Heart right ventricle (tissue), 16 donors: Measurements from ENCODE around the gene CEBPZ. TPM values are rescaled to one million over a fixed set of nuclear protein-coding genes. Genes with fewer than 3 reads are reported as not detected.
A peak's percentile ranks its signal among the peaks of the same experiment; 100 is the strongest.

ENCODE experiments used
- ATAC-seq, 8 donors: fragments of 200-7000 bp; cut with Tn5 transposase; one replicate each; pipeline ENCODE4 v1.9.1; 2020; ENCODE audit warnings: mild to moderate bottlenecking in 8 of 8, moderate library complexity in 8 of 8, moderate number of reproducible peaks in 1 of 8
- DNase-seq, 2 donors: peaks; one replicate each; pipeline ENCODE4 v3.0.0-alpha.2; 2020
- H3K27ac ChIP-seq, 10 donors: fragments of 200-600 bp; sonication (generic) in 2 of 10; one replicate each; pipeline versions ENCODE4 v1.5.0 to v1.8.0; 2020 to 2022; ENCODE audit warnings: mild to moderate bottlenecking in 3 of 10
- H3K27me3 ChIP-seq, 7 donors: fragments of 200-600 bp; one replicate each; pipeline ENCODE4 v1.8.0; 2021 to 2022; ENCODE audit warnings: mild to moderate bottlenecking in 2 of 7
- H3K36me3 ChIP-seq, 9 donors: fragments of 200-600 bp; sonication (generic) in 1 of 9; one replicate each; pipeline versions ENCODE4 v1.5.0 to v1.8.0; 2020 to 2022; ENCODE audit warnings: mild to moderate bottlenecking in 2 of 9
- H3K4me1 ChIP-seq, 9 donors: fragments of 200-600 bp; sonication (generic) in 1 of 9; one replicate each; pipeline versions ENCODE4 v1.5.0 to v1.8.0; 2020 to 2022; ENCODE audit warnings: mild to moderate bottlenecking in 4 of 9
- H3K4me3 ChIP-seq, 10 donors: fragments of 200-600 bp; sonication (generic) in 2 of 10; one replicate each; pipeline versions ENCODE4 v1.5.0 to v1.8.0; 2020 to 2022; ENCODE audit warnings: mild to moderate bottlenecking in 7 of 10, moderate library complexity in 2 of 10
- H3K9me3 ChIP-seq, 11 donors: fragments of 200-600 bp in 10 of 11; sonication (generic) in 2 of 11; one replicate each; pipeline versions ENCODE4 v1.5.0 to v1.8.0; 2013 to 2022; ENCODE audit warnings: mild to moderate bottlenecking in 2 of 11, control low read depth in 1 of 11, moderate library complexity in 1 of 11
- WGBS, 2 donors: extraction: QIAGEN DNeasy Blood & Tissue Kit; methylation state at CpG; one replicate each; pipeline ENCODE4 v1.1.7; 2013; ENCODE audit warnings: inconsistent platforms in 1 of 2; 5-methylcytosine and 5-hydroxymethylcytosine counted together
- intact Hi-C, 10 donors: fragments of 100-400 bp; cut with DNase I; formaldehyde crosslinking; loops; one replicate each; pipeline versions ENCODE4 v1.11.1 to v1.14.2; 2022
- polyA plus RNA-seq, 2 donors: library from polyadenylated mRNA; stranded (reverse); fragments of 200-250 nt; gene quantifications; one replicate each; pipeline ENCODE4 v1.2.3, GENCODE V29; 2013
- total RNA-seq, 10 donors: library from RNA; stranded (reverse); fragmentation: NEBNext Ultra II Directional in 3 of 10; extraction: Animal tissue kit (Norgen Biotek cat#: 25700) in 3 of 10; gene quantifications; one replicate each; pipeline versions ENCODE4 v1.2.1 to v1.2.4, GENCODE V29; 2021 to 2023
- TF ChIP-seq, protein P1 (sequence below), 9 donors: fragments of 200-600 bp; sonication (generic) in 2 of 9; IDR thresholded peaks; one replicate each; pipeline versions ENCODE4 v1.5.0 to v1.8.0; 2021 to 2022; ENCODE audit warnings: antibody characterized with exemption in 9 of 9, mild to moderate bottlenecking in 5 of 9, moderate library complexity in 1 of 9
- donor health status: Arrhythmogenic right ventricular cardiomyopathy.
- donor health status: ischemic (EF 13 %, LVEDD 7.1; RV severe dilation, severe dysfunction).
- donor health status: healthy with polysubstance abuse.
- donor health status: DM: no; HTN: yes; CAD: no.
- donor health status: DM: no; HTN: no; CAD: no.
- donor health status: ischemic (EF 25% LVEDD 6.9; RV normal size, moderate dysfunction).
- donor health status: ischemic (EF 25% LVEDD 5.7; RV mildly dilated, moderate dysfunction).
- donor health status: healthy.
- donor health status: DM: yes; HTN: yes; CAD: no.
- donor health status: Ischemic cardiomyopathy.
- donor health status: ischemic (EF 35%, LVEDD 5.7; RV mildly dilated, moderate dysfunction).
- donor health status: nonischemic (EF 11% LVEDD 7.7; RV severe dilation, severe dysfunction).
- donor health status: DM: yes; HTN: yes; CAD: no.
- donor health status: PGD.
- donor health status: ischemic (EF 29% LVEDD 5.4; RV normal size, mild dysfunction).
- donor health status: nonischemic (EF 23%, LVEDD 6.1; RV moderate dilation, normal function).

Gene CEBPZ
- total and polyA plus RNA-seq, 12 donors: 22.4 to 42.9 (median 28.2) TPM

- H3K4me1 ChIP-seq: peaks cover 0 to 16% (median 0%) of the 10 kb centered on the region in 9 donors
- intact Hi-C loops: no loop called here
- ATAC-seq: no peak
- DNase-seq: no peak
- no peak overlapping the region for H3K4me3 ChIP-seq
- no peak overlapping the region for H3K27ac ChIP-seq
- 77 to 78% methylated on average over 6 of the region's 6 CpGs for WGBS, 2 donors
- no peaks in the 10 kb centered on the region for H3K36me3 ChIP-seq
- no peaks in the 10 kb centered on the region for H3K9me3 ChIP-seq
- peaks cover 0 to 3% (median 0%) of the 10 kb centered on the region in 7 donors for H3K27me3 ChIP-seq
- TF ChIP-seq, protein P1, sequence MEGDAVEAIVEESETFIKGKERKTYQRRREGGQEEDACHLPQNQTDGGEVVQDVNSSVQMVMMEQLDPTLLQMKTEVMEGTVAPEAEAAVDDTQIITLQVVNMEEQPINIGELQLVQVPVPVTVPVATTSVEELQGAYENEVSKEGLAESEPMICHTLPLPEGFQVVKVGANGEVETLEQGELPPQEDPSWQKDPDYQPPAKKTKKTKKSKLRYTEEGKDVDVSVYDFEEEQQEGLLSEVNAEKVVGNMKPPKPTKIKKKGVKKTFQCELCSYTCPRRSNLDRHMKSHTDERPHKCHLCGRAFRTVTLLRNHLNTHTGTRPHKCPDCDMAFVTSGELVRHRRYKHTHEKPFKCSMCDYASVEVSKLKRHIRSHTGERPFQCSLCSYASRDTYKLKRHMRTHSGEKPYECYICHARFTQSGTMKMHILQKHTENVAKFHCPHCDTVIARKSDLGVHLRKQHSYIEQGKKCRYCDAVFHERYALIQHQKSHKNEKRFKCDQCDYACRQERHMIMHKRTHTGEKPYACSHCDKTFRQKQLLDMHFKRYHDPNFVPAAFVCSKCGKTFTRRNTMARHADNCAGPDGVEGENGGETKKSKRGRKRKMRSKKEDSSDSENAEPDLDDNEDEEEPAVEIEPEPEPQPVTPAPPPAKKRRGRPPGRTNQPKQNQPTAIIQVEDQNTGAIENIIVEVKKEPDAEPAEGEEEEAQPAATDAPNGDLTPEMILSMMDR (IDR thresholded peaks at IDR 0.05): no peak
Observed at GRCh38 chr2:37191747-37192146, 39.6 kb downstream of the CEBPZ start.

DNA sequence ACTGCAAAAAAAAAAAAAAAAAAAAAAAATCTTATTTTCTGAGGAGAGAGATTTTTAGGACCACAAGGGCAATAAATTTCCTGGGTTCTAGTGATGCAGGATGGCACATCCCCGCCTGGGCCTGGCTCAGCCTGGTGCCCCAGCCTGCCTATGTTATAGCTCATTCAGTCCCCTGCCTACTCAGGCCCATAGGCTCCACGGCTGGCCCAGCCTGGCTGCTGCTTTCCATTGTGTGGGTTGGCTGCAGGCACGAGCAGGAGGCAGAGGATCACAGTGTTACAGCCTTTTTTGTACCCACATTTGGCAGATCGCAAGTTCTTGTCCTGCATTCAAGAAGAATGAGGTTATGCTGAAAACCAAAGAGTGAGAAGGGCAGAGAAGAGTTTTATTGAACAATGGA is 40.1 kb downstream of the CEBPZ start:
- no peak overlapping the region for H3K4me3 ChIP-seq
- peak overlapping the region in 1 of 10 donors; percentile 22 for H3K27ac ChIP-seq
- H3K9me3 ChIP-seq: no peaks in the 10 kb centered on the region
- intact Hi-C loops: no loop called here
- DNase-seq (no peak), ATAC-seq (no peak)
- H3K4me1 ChIP-seq: peaks cover 0 to 16% (median 0%) of the 10 kb centered on the region in 9 donors
- peaks cover 0 to 3% (median 0%) of the 10 kb centered on the region in 7 donors for H3K27me3 ChIP-seq
- 84 to 85% methylated on average over 4 of the region's 4 CpGs for WGBS, 2 donors
- H3K36me3 ChIP-seq: no peaks in the 10 kb centered on the region
- TF ChIP-seq, protein P1 (IDR thresholded peaks at IDR 0.05): no peak

- TF ChIP-seq, protein P1 (IDR thresholded peaks at IDR 0.05): no peak
- Histone ChIP-seq H3K4me1 (peaks cover 0 to 13% (median 0%) of the 10 kb centered on the region in 9 donors), H3K9me3 (no peaks in the 10 kb centered on the region), H3K27ac (peak overlapping the region in 1 of 10 donors; percentile 47), H3K27me3 (peaks cover 0 to 3% (median 0%) of the 10 kb centered on the region in 7 donors), H3K36me3 (no peaks in the 10 kb centered on the region), H3K4me3 (no peak overlapping the region)
- WGBS, 2 donors: 83 to 88% methylated on average over 4 of the region's 4 CpGs
- intact Hi-C loops: no loop called here
- ATAC-seq (no peak), DNase-seq (no peak)
Observed at GRCh38 chr2:37190290-37190689, 41.1 kb downstream of the CEBPZ start.

- DNase-seq (no peak), ATAC-seq (peak in 3 of 8 donors; percentile 42 to 47 (median 43))
- WGBS, 2 donors: 73% methylated on average over 6 of the region's 6 CpGs
- intact Hi-C loops: loop anchor here in 1 of 10 donors (10.0 kb wide), 1 partner anchor 695 kb away; no protein-coding TSS in a partner anchor
- H3K9me3 ChIP-seq: no peaks in the 10 kb centered on the region
- H3K36me3 ChIP-seq: no peaks in the 10 kb centered on the region
- H3K4me3 ChIP-seq: no peak overlapping the region
- TF ChIP-seq, protein P1 (IDR thresholded peaks at IDR 0.05): no peak
- H3K27ac ChIP-seq: peak overlapping the region in 1 of 10 donors; percentile 47
- H3K27me3 ChIP-seq: peaks cover 0 to 3% (median 0%) of the 10 kb centered on the region in 7 donors
- peaks cover 0 to 13% (median 0%) of the 10 kb centered on the region in 9 donors for H3K4me1 ChIP-seq
Observed at GRCh38 chr2:37189452-37190153, 41.8 kb downstream of the CEBPZ start.
